ENCODE measurements around the gene MIEF2. TPM values are rescaled to one million over a fixed set of nuclear protein-coding genes. Genes with fewer than 3 reads are reported as not detected.

MIEF2 gene
- polyA plus RNA-seq, 1 experiment, result 12.0 TPM

GRCh38 chr17:18246109-18246725 is 14.2 kb upstream of the MIEF2 start:
- POLR2A ChIA-PET, result no interaction called here
- TF ChIP-seq CTCF (IDR thresholded peaks at IDR 0.05; ENCODE audit: insufficient read depth, low read depth, low read length), result no peak
- CTCF ChIA-PET, result no interaction called here
- no peak for DNase-seq (ENCODE audit: low read depth)
- Histone ChIP-seq H3K36me3 (ENCODE audit: control insufficient read depth, insufficient read depth, low read length) (peaks cover 63% of the 10 kb centered on the region), H3K4me3 (ENCODE audit: low read depth, low read length) (no peak overlapping the region), H3K27me3 (ENCODE audit: control insufficient read depth, insufficient read depth, low read length) (no peaks in the 10 kb centered on the region)

GRCh38 chr17:18246880-18247612 is 13.4 kb upstream of the MIEF2 start:
- TF ChIP-seq CTCF (IDR thresholded peaks at IDR 0.05; ENCODE audit: insufficient read depth, low read depth, low read length), result no peak
- peaks cover 67% of the 10 kb centered on the region for H3K36me3 ChIP-seq (ENCODE audit: control insufficient read depth, insufficient read depth, low read length)
- no peak overlapping the region for H3K4me3 ChIP-seq (ENCODE audit: low read depth, low read length)
- POLR2A ChIA-PET, result no interaction called here
- no peaks in the 10 kb centered on the region for H3K27me3 ChIP-seq (ENCODE audit: control insufficient read depth, insufficient read depth, low read length)
- no peak for DNase-seq (ENCODE audit: low read depth)
- CTCF ChIA-PET, result interaction anchor here (0.7 to 2.9 kb wide), 8 partner anchors 9 to 100 kb away, joined by 3 to 20 read pairs (median 5); partner anchors contain the start of gene MIEF2

GRCh38 chr17:18247613-18248001 is 12.9 kb upstream of the MIEF2 start:
- POLR2A ChIA-PET, result no interaction called here
- peaks cover 70% of the 10 kb centered on the region for H3K36me3 ChIP-seq (ENCODE audit: control insufficient read depth, insufficient read depth, low read length)
- CTCF ChIA-PET, result interaction anchor here (0.7 to 2.9 kb wide), 8 partner anchors 9 to 101 kb away, joined by 3 to 20 read pairs (median 5); partner anchors contain the start of gene MIEF2

DNA sequence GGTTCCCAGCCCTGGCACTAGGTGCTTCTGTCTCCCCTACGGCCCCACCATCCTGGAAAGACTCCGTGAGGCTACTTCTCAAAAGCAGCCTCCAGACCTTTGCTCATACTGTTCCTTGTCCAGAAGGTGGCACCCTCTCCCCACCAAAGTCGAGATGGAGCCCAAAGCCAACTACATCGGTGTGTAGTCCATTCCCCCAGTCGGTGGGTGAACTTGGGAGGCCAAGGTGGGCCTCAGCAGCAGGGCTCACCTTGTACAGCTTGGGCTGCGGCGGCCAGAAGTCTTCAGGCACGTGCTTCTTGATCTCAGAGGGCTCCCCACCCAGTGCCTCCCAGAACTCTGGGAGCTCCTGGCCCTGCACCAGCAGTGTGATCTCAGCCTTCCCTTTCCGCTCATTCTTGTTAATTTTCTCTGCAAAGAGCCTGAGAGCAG is 12.1 kb upstream of the MIEF2 start:
- no peak for DNase-seq (ENCODE audit: low read depth)
- no peak overlapping the region for H3K4me3 ChIP-seq (ENCODE audit: low read depth, low read length)
- peak; percentile 79 for TF ChIP-seq CTCF (IDR thresholded peaks at IDR 0.05; ENCODE audit: insufficient read depth, low read depth, low read length)
- CTCF ChIA-PET, result interaction anchor here (0.9 to 2.9 kb wide), 7 partner anchors 8 to 53 kb away, joined by 4 to 20 read pairs (median 5); no protein-coding TSS in a partner anchor
- H3K36me3 ChIP-seq (ENCODE audit: control insufficient read depth, insufficient read depth, low read length), result peaks cover 74% of the 10 kb centered on the region
- H3K27me3 ChIP-seq (ENCODE audit: control insufficient read depth, insufficient read depth, low read length), result no peaks in the 10 kb centered on the region
- POLR2A ChIA-PET, result no interaction called here

More at GRCh38 chr17:18247613-18248001, 12.9 kb upstream of the MIEF2 start:
- no peak for TF ChIP-seq CTCF (IDR thresholded peaks at IDR 0.05; ENCODE audit: insufficient read depth, low read depth, low read length)
- DNase-seq (ENCODE audit: low read depth), result no peak
- no peak overlapping the region for H3K4me3 ChIP-seq (ENCODE audit: low read depth, low read length)
- no peaks in the 10 kb centered on the region for H3K27me3 ChIP-seq (ENCODE audit: control insufficient read depth, insufficient read depth, low read length)

DNA sequence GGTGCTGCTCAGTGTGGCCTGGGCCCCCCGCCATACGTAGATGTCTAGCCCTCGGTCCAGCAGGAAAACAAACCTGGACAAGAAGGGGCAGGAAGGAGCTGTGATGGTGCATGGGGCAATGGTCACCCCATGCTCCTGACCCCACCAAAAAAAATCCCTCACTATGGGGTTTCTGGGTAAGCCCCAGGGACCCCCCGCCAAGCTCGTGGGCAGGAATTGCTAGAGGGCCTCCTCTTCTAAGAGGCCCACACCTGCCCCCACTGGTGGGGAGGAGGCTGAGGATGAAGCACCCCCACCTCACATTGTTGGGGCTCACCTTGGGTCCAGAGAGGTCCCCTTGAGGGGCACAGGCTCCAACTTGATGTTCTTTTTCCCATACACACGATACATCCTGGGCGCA is 11.7 kb upstream of the MIEF2 start:
- peaks cover 74% of the 10 kb centered on the region for H3K36me3 ChIP-seq (ENCODE audit: control insufficient read depth, insufficient read depth, low read length)
- no peak overlapping the region for H3K4me3 ChIP-seq (ENCODE audit: low read depth, low read length)
- no peak for TF ChIP-seq CTCF (IDR thresholded peaks at IDR 0.05; ENCODE audit: insufficient read depth, low read depth, low read length)
- CTCF ChIA-PET, result interaction anchor here (1.2 to 2.9 kb wide), 4 partner anchors 8 to 20 kb away, joined by 4 to 20 read pairs (median 8); no protein-coding TSS in a partner anchor
- DNase-seq (ENCODE audit: low read depth), result no peak
- POLR2A ChIA-PET, result no interaction called here
- no peaks in the 10 kb centered on the region for H3K27me3 ChIP-seq (ENCODE audit: control insufficient read depth, insufficient read depth, low read length)

All from BJ (cell line).